Measurements from ENCODE around the gene SEC14L1.

DNA sequence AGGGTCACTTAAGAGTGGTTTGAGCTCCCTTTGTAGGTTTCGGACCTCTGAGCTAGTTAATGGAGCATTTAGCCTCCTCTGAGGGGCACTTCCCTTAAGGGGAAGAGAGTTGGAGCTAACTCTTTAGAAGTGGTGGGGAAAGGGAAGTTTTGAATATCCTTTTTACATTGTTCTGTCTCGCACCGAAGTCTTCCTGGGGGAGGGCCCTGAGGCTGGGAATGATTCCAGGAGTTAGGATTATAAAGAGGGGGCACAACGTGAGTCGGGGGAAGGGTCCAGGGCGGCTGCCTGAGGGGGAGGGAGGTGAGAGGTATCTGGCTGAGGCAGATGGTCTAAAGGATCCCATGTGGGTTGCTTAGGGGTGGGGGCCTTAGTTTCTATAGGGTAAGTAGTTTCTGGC lies 32.3 kb downstream of the SEC14L1 start:
- TF ChIP-seq, protein P1, sequence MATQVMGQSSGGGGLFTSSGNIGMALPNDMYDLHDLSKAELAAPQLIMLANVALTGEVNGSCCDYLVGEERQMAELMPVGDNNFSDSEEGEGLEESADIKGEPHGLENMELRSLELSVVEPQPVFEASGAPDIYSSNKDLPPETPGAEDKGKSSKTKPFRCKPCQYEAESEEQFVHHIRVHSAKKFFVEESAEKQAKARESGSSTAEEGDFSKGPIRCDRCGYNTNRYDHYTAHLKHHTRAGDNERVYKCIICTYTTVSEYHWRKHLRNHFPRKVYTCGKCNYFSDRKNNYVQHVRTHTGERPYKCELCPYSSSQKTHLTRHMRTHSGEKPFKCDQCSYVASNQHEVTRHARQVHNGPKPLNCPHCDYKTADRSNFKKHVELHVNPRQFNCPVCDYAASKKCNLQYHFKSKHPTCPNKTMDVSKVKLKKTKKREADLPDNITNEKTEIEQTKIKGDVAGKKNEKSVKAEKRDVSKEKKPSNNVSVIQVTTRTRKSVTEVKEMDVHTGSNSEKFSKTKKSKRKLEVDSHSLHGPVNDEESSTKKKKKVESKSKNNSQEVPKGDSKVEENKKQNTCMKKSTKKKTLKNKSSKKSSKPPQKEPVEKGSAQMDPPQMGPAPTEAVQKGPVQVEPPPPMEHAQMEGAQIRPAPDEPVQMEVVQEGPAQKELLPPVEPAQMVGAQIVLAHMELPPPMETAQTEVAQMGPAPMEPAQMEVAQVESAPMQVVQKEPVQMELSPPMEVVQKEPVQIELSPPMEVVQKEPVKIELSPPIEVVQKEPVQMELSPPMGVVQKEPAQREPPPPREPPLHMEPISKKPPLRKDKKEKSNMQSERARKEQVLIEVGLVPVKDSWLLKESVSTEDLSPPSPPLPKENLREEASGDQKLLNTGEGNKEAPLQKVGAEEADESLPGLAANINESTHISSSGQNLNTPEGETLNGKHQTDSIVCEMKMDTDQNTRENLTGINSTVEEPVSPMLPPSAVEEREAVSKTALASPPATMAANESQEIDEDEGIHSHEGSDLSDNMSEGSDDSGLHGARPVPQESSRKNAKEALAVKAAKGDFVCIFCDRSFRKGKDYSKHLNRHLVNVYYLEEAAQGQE (IDR thresholded peaks at IDR 0.05), result no peak
- TF ChIP-seq, protein P2, sequence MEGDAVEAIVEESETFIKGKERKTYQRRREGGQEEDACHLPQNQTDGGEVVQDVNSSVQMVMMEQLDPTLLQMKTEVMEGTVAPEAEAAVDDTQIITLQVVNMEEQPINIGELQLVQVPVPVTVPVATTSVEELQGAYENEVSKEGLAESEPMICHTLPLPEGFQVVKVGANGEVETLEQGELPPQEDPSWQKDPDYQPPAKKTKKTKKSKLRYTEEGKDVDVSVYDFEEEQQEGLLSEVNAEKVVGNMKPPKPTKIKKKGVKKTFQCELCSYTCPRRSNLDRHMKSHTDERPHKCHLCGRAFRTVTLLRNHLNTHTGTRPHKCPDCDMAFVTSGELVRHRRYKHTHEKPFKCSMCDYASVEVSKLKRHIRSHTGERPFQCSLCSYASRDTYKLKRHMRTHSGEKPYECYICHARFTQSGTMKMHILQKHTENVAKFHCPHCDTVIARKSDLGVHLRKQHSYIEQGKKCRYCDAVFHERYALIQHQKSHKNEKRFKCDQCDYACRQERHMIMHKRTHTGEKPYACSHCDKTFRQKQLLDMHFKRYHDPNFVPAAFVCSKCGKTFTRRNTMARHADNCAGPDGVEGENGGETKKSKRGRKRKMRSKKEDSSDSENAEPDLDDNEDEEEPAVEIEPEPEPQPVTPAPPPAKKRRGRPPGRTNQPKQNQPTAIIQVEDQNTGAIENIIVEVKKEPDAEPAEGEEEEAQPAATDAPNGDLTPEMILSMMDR (IDR thresholded peaks at IDR 0.05), result no peak
- no peak for TF ChIP-seq ZC3H11A (IDR thresholded peaks at IDR 0.05)
- TF ChIP-seq HOXB13 (CRISPR knock-in tag; IDR thresholded peaks at IDR 0.05; ENCODE audit: low read depth), result no peak

All from A549 (cell line).